BLaER1 treated with 17β-estradiol and CSF1 and Interleukin-3, amounts not matched to agents 10 nM and 100 nM (cell line): ENCODE data around the gene CYP1A2.
A peak's percentile ranks its signal among the peaks of the same experiment; 100 is the strongest.
"Not testable (repeated sequence)": the region's sequence is repeated elsewhere in the genome, so short reads cannot be mapped to it uniquely, and the experiment has no call there.

ENCODE experiments used
- H3K27ac ChIP-seq, 11 experiments: shearing (Covaris generic); formaldehyde crosslinking; 2 replicates each; pipeline ENCODE4 v1.8.1; 2022
- H3K27me3 ChIP-seq, 11 experiments: shearing (Covaris generic); formaldehyde crosslinking; 2 replicates each; pipeline ENCODE4 v1.8.1; 2022
- H3K36me3 ChIP-seq, 11 experiments: shearing (Covaris generic); formaldehyde crosslinking; 2 replicates each; pipeline ENCODE4 v1.8.1; 2022
- H3K4me1 ChIP-seq, 10 experiments: shearing (Covaris generic); formaldehyde crosslinking; 2 replicates each; pipeline ENCODE4 v1.8.1; 2022
- H3K4me2 ChIP-seq, 11 experiments: shearing (Covaris generic); formaldehyde crosslinking; 2 replicates each; pipeline ENCODE4 v1.8.1; 2022
- H3K4me3 ChIP-seq, 10 experiments: shearing (Covaris generic); formaldehyde crosslinking; 2 replicates each; pipeline ENCODE4 v1.8.1; 2022
- H3K9ac ChIP-seq, 11 experiments: shearing (Covaris generic); formaldehyde crosslinking; 2 replicates each; pipeline ENCODE4 v1.8.1; 2022
- H3K9me3 ChIP-seq, 11 experiments: shearing (Covaris generic); formaldehyde crosslinking; replicated peaks in 1 of 11; 2 replicates each; pipeline ENCODE4 v1.8.1; 2022
- H4K20me1 ChIP-seq, 11 experiments: shearing (Covaris generic); formaldehyde crosslinking; 2 replicates each; pipeline ENCODE4 v1.8.1; 2022
- Cebpa-rat ChIP-seq, 11 experiments: shearing (Covaris generic); IDR thresholded peaks; 2 replicates each; pipeline ENCODE4 v1.8.1; 2022

The CYP1A2 gene

DNA sequence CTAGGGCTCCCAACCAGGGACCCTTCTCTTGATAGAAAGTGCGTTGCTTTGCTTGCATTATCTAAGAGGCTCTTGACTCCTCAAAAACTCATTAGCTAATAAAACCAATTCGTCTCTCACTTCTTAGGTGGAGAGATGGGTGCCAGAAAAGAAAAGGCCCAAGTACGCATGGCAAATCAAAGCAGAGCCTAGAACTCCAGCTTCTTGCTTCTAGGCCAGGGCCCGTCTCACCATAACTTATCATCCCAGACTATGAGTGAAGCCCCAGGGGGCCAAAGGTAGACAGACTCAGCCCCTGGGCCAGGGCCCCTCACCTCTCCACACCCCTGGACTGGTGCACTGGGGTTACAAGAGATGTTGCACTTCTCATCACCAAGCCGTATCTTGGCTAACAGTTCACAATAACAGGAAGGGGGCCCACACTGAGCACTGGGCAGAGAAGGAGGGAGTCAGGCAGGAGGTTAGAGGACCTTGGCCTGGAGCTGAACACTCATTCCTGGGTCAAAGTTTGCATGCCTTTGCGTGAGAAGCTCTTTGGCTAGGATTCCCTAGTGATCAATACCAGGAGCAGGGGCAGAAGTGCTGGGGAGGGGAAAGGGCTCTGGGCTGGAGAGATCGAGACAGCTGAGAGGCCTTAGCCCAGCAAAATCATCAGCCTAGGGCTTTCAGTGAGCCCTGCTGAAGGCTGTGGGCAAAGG, 17.9 kb upstream of the CYP1A2 start:
- Histone ChIP-seq H3K27ac (no peak overlapping the region), H3K9me3 (peaks cover 0 to 29% (median 5%) of the 10 kb centered on the region in 11 experiments; a peak in 18 of 22 replicates), H3K4me2 (no peak overlapping the region), H3K36me3 (no peaks in the 10 kb centered on the region), H4K20me1 (no peaks in the 10 kb centered on the region), H3K4me1 (peaks cover 0 to 12% (median 8%) of the 10 kb centered on the region in 10 experiments; a peak in 15 of 20 replicates), H3K27me3 (peaks cover 22 to 26% (median 24%) of the 10 kb centered on the region in 11 experiments), H3K9ac (no peak overlapping the region), H3K4me3 (no peak overlapping the region)
- no peak for TF ChIP-seq Cebpa-rat (IDR thresholded peaks at IDR 0.05)

- no peaks in the 10 kb centered on the region for H4K20me1 ChIP-seq
- H3K4me3 ChIP-seq: no peak overlapping the region
- H3K27ac ChIP-seq: no peak overlapping the region
- no peaks in the 10 kb centered on the region for H3K4me1 ChIP-seq
- TF ChIP-seq Cebpa-rat (IDR thresholded peaks at IDR 0.05): no peak
- H3K9ac ChIP-seq: no peak overlapping the region
- H3K27me3 ChIP-seq: peaks cover 1 to 5% (median 3%) of the 10 kb centered on the region in 11 experiments; a peak in 21 of 22 replicates
- peaks cover 17 to 40% (median 25%) of the 10 kb centered on the region in 11 experiments for H3K9me3 ChIP-seq
- H3K36me3 ChIP-seq: no peaks in the 10 kb centered on the region
- H3K4me2 ChIP-seq: no peak overlapping the region
Measured at GRCh38 chr15:74732846-74733245, 15.8 kb upstream of the CYP1A2 start.

DNA sequence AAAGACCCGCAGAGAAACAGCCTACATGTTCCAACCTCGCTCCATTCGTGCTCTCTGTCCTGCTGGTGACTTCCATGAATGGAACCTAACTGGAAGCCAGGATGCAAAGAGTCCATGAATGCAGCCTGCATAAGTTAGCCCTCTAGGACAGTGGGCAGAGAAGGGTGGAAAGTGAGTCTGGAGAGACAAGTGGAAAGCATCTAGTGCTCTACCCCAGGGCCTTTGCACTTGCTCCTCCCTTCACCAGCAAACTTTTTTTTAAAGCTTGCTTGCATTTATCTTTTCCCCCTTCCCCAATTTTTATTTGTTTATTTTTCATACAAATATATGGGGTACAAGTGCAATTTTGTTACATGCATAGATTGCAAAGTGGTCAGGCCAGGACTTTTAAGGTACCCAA, 15.4 kb upstream of the CYP1A2 start:
- H3K4me2 ChIP-seq: no peak overlapping the region
- H3K9ac ChIP-seq: no peak overlapping the region
- H3K4me1 ChIP-seq: no peaks in the 10 kb centered on the region
- no peak overlapping the region for H3K4me3 ChIP-seq
- peaks cover 21 to 42% (median 30%) of the 10 kb centered on the region in 11 experiments for H3K9me3 ChIP-seq
- H3K27ac ChIP-seq: no peak overlapping the region
- no peaks in the 10 kb centered on the region for H3K36me3 ChIP-seq
- H4K20me1 ChIP-seq: no peaks in the 10 kb centered on the region
- H3K27me3 ChIP-seq: peaks cover 0 to under 1% (median 0%) of the 10 kb centered on the region in 11 experiments; a peak in 2 of 22 replicates
- no peak for TF ChIP-seq Cebpa-rat (IDR thresholded peaks at IDR 0.05)

GRCh38 chr15:74735305-74735704, 13.3 kb upstream of the CYP1A2 start:
- no peak for TF ChIP-seq Cebpa-rat (IDR thresholded peaks at IDR 0.05)
- Histone ChIP-seq H3K4me3 (no peak overlapping the region), H3K9me3 (peaks cover 42 to 62% (median 49%) of the 10 kb centered on the region in 11 experiments), H3K36me3 (no peaks in the 10 kb centered on the region; a peak in 1 of 22 replicates), H3K9ac (no peak overlapping the region), H3K4me1 (0 out of 20 replicates have a peak, but pooled peaks cover 0 to 4% (median 0%) of the 10 kb centered on the region in 10 experiments), H4K20me1 (no peaks in the 10 kb centered on the region), H3K27ac (no peak overlapping the region), H3K4me2 (no peak overlapping the region), H3K27me3 (no peaks in the 10 kb centered on the region)

DNA sequence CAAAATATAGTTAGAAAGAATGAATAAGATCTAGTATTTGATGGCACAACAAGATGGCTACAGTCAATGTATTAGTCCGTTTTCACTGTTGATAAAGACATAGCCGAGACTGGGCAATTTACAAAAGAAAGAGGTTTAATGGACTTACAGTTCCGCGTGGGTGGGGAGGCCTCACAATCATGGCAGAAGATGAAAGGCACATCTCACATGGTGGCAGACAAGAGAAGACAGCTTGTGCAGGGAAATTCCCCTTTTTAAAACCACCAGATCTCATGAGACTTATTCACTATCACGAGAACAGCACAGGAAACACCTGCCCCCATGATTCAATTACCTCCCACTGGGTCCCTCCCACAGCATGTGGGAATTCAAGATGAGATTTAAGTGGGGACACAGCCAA, 10.4 kb upstream of the CYP1A2 start:
- not testable (repeated sequence) for H3K36me3 ChIP-seq, H4K20me1 ChIP-seq, H3K4me2 ChIP-seq, H3K9ac ChIP-seq, H3K27me3 ChIP-seq, H3K4me1 ChIP-seq
- peaks cover 65 to 90% (median 77%) of the 10 kb centered on the region in 11 experiments for H3K9me3 ChIP-seq
- peak overlapping the region in 1 of 10 experiments; percentile 39; a peak in 2 of 20 replicates for H3K4me3 ChIP-seq
- peak overlapping the region in 3 of 11 experiments; percentile 4 to 41 (median 37); a peak in 3 of 22 replicates for H3K27ac ChIP-seq

DNA sequence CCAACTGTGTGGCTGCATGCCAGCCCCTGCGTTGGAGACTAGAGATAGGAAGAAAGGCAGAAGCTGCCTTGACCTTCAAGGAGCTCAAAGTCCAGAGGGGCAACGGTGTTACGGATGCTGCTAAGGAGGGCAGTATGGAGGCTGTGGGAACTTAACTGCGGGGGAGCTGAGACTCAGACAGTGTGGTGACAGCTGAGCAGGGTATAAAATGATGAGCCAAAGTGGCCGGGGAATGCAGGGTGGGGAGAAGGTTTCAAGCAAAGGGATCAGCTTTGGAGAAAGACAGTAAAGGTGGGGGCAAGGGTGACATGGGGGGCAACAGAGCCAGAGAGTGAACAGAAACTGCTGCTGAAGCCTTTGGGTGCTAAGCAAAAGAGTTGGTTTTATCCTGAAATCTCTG, 6.2 kb upstream of the CYP1A2 start:
- 0 out of 20 replicates have a peak, but pooled peaks cover 0 to 4% (median 0%) of the 10 kb centered on the region in 10 experiments for H3K4me1 ChIP-seq

DNA sequence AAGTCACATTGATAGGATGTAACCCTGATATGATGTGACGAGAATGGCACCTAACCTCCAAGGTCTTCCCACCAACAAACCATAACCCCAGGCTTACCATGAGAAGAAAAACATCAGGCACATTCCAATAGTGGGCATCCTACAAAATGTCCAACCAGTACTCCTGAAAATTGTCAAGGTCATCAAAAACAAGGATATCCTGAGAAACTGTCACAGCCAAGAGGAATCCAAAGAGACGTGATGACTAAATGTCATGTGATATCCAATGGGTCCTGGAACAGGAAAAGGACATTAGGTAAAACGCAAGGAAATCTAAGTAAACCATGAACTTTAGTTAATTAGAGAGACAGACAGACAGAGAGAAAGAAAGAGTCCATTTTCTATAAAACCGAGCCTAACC, 2.3 kb upstream of the CYP1A2 start:
- Histone ChIP-seq H3K4me2 (no peak overlapping the region), H4K20me1 (no peaks in the 10 kb centered on the region), H3K9ac (no peak overlapping the region), H3K4me1 (no peaks in the 10 kb centered on the region), H3K27me3 (no peaks in the 10 kb centered on the region), H3K36me3 (no peaks in the 10 kb centered on the region), H3K4me3 (no peak overlapping the region), H3K27ac (no peak overlapping the region), H3K9me3 (peaks cover 14 to 31% (median 24%) of the 10 kb centered on the region in 11 experiments)
- TF ChIP-seq Cebpa-rat (IDR thresholded peaks at IDR 0.05): no peak

More for the DNA sequence above, 6.2 kb upstream of the CYP1A2 start:
- no peaks in the 10 kb centered on the region; a peak in 1 of 22 replicates for H3K36me3 ChIP-seq
- H4K20me1 ChIP-seq: no peaks in the 10 kb centered on the region
- no peak for TF ChIP-seq Cebpa-rat (IDR thresholded peaks at IDR 0.05)
- H3K27ac ChIP-seq: no peak overlapping the region
- no peak overlapping the region for H3K4me2 ChIP-seq
- H3K27me3 ChIP-seq: no peaks in the 10 kb centered on the region
- H3K4me3 ChIP-seq: 0 out of 20 replicates have a peak overlapping the region, but pooled peaks of 1 of the 10 experiments have one; percentile 14
- H3K9me3 ChIP-seq: peaks cover 52 to 71% (median 64%) of the 10 kb centered on the region in 11 experiments
- no peak overlapping the region for H3K9ac ChIP-seq

DNA sequence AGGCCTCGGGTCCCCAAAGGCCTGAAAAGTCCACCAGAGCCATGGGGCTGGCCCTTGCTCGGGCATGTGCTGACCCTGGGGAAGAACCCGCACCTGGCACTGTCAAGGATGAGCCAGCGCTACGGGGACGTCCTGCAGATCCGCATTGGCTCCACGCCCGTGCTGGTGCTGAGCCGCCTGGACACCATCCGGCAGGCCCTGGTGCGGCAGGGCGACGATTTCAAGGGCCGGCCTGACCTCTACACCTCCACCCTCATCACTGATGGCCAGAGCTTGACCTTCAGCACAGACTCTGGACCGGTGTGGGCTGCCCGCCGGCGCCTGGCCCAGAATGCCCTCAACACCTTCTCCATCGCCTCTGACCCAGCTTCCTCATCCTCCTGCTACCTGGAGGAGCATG, 1.2 kb downstream of the CYP1A2 start:
- no peak for TF ChIP-seq Cebpa-rat (IDR thresholded peaks at IDR 0.05)
- Histone ChIP-seq H3K4me3 (no peak overlapping the region), H3K4me1 (no peaks in the 10 kb centered on the region), H3K9me3 (0 out of 22 replicates have a peak, but pooled peaks cover 0 to 3% (median 0%) of the 10 kb centered on the region in 11 experiments), H3K27ac (no peak overlapping the region), H3K4me2 (no peak overlapping the region), H4K20me1 (no peaks in the 10 kb centered on the region), H3K9ac (no peak overlapping the region), H3K27me3 (no peaks in the 10 kb centered on the region), H3K36me3 (no peaks in the 10 kb centered on the region)

GRCh38 chr15:74750751-74751150, 2.1 kb downstream of the CYP1A2 start:
- H3K27ac ChIP-seq: no peak overlapping the region
- H3K4me1 ChIP-seq: no peaks in the 10 kb centered on the region
- H3K9me3 ChIP-seq: no peaks in the 10 kb centered on the region
- no peak overlapping the region for H3K4me2 ChIP-seq
- no peaks in the 10 kb centered on the region for H3K27me3 ChIP-seq
- no peak for TF ChIP-seq Cebpa-rat (IDR thresholded peaks at IDR 0.05)
- no peaks in the 10 kb centered on the region for H3K36me3 ChIP-seq
- no peaks in the 10 kb centered on the region for H4K20me1 ChIP-seq
- H3K9ac ChIP-seq: no peak overlapping the region
- no peak overlapping the region for H3K4me3 ChIP-seq

DNA sequence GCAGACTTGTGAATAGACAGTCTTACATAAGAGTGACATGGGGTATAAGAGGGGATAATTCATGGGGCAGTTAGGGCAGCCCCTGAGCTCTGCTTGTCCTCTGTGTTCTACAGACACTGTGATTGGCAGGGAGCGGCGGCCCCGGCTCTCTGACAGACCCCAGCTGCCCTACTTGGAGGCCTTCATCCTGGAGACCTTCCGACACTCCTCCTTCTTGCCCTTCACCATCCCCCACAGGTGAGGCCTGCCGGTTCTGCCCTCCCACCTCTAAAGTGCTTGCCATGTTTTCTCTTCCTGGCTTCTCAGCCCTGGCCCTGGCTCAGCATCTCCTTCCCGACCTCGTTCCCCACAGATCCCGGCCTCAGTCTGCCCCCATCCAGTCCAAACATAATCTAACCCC, 3.4 kb downstream of the CYP1A2 start:
- no peak for TF ChIP-seq Cebpa-rat (IDR thresholded peaks at IDR 0.05)
- Histone ChIP-seq H3K27ac (no peak overlapping the region), H3K4me1 (no peaks in the 10 kb centered on the region), H3K4me2 (no peak overlapping the region), H3K9me3 (no peaks in the 10 kb centered on the region), H3K27me3 (no peaks in the 10 kb centered on the region), H4K20me1 (no peaks in the 10 kb centered on the region), H3K36me3 (no peaks in the 10 kb centered on the region), H3K9ac (no peak overlapping the region), H3K4me3 (no peak overlapping the region)
